Glomerular visceral epithelial cell (primary cell): ENCODE measurements around the gene CPNE5.

ENCODE experiments used
- DNase-seq: peaks from one replicate; pipeline ENCODE4 v3.0.0-alpha.2; 2016; ENCODE audit errors: extremely low spot score

Gene CPNE5

DNA sequence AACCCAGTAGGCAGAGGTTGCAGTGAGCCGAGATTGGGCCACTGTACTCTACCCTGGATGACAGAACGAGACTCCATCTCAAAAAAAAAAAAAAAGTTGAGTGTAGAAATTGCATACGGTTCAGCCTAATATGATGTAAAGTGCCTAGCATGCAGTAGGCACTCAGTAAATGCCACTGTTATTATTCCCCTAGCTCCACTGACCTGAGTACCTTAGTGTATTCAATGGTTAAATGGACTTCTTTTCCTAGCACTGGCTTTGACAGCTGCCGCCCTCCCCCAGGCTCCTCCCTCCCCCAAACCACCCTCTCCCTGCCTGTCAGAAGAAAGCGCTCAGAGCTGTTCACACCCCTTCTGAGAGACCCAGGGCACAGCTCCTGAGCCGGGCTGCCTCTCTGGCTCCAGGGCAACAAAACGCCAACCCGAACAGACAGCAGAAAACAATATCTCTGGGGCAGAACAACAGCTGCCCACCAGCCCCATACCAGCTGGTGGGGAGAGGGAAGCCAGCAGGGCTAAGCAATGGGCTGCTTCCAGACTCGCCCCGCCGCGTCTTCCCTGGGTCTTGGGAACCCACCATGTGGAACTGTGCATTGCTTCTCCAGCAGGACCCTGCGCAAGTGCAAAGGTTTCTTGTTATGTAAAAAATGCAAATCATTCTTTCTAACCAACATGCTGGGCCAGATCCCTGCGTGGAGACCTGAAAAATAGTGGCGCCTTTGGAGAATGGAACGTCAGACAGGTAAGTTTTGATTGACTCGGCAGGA lies 4.5 kb downstream of the CPNE5 start:
- DNase-seq, result no peak

DNA sequence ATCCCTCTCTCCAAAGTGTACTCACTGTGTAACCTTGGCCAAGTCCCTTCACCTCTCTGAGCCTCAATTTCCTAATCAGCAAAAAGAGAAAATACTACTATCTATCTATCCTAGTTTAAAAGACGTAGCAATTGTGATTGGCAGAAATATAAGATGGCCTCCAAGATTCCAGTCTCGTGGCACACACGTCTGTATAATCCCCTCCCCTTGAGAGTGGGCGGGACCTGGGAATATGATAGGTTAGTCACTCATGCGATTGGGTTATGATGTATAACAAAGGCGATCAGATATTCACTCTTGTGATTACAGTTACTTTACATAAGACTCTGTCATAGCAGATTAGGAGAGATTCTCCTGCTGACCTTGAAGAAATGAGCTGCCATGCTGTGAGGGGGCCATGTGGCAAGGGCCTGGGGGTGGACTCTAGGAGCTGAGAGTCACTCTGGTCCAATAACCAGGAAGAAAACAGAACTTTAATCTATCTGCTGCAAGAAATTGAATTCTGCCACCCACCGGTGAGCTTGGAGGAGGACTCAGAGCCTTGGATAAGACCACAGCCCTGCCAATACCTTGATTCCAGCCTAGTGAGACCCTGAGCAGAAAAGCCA lies 6.0 kb downstream of the CPNE5 start:
- DNase-seq, result no peak

DNA sequence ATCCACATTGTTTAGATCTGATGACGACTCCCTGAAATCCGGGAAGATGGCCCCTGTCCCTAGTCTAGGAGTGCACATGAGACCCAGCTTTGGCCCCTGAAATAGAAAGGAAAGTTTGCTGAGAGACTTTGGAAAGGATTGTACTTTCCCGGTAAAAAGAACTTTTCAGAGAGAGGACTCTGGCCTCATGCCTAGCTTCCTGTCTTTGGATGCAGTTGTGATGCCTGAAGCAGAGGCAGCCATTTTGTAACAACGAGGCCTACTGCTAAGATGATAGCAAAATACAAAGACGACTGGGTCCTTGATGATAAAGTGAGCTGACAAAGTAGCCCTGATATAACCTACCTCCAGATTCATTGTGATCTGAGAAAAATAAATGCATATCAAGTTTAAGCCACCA lies 6.9 kb downstream of the CPNE5 start:
- DNase-seq, result no peak

DNA sequence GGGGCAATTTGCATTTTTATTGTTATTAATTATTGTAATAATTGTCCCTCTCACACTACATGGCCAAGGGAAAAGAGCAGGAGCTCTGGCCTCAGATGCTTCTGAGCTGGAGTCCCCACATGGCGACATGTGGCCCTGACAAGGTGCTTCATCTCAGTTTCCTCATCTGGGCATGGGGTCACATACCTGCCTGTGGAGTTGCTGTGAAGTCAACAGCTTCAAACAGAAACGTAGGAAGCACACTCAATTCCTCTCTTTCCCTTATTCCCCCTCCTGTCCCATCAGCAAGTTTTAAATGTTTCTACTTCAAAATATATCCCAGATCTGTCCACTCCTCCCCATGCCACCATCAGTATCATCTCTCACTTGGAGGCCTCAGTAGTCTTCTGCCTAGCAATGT lies 8.7 kb downstream of the CPNE5 start:
- DNase-seq, result no peak

DNA sequence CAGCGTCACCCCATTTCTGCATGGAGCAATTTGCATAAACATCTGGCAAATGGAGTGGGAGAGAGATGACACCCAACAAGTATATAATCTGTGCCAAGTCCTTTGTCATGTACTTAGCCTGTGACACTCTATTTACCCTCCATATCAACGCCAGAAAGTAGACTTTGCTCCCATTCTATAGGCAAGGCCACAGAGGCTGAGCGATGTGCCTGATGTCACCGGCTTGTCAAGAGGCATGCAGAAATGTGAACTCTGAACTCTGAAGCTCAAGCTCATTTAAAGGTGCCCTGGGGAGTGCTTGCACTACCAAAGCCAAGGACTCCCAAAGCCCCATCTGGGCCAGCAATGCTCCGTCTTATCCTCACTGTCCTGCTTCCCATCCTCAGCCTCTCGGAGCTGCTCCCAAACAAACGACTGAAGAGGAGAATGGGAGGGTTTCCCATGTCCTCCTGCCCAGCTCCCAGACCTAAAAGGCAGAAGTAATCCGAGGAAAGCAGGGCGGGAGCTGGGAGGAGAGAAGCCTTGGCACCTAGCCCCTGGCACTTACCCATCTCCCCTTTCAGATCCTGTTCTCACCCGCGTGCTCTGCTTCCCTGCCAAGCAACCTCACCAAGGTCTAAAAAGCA lies 9.2 kb downstream of the CPNE5 start:
- no peak for DNase-seq

DNA sequence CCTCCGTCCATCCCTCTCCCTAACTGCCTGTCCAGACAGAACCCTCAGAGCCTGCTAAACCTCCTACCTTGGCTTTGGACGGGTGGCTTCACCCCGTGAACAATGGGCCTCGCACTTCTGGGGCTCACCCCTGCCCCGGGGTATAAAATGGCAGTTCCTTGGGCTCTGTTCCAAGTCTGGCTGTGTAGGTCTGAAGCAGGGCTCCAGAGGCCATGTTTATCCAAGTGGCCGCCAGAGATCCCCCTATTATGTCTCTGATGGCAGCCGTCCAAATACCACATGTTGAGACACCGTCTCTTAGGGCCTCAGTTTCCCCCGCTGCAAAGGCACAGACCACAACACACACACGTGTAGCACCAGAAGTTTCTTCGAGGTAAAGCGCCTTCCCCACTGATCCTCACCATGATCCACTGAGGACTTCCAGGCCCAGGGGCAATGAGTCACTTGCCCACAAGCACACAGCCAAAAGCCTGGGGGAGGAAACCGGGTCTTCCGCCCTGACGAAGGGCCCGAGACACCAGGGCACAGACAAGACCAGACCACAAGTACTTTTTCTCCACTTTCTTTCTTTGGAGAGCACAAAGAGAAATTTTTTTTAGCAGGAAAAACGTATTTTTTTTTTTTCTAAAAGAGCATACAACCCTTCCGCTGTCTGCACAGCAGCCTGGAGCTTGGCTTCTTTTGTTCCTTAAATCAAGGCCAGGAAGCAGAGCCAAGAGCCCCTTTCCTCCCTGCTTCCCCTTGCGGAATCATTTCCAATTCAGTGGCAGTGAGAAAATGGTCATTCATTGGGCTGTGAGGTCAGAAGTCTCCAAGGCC lies 11.8 kb downstream of the CPNE5 start:
- peak; percentile 80 for DNase-seq

DNA sequence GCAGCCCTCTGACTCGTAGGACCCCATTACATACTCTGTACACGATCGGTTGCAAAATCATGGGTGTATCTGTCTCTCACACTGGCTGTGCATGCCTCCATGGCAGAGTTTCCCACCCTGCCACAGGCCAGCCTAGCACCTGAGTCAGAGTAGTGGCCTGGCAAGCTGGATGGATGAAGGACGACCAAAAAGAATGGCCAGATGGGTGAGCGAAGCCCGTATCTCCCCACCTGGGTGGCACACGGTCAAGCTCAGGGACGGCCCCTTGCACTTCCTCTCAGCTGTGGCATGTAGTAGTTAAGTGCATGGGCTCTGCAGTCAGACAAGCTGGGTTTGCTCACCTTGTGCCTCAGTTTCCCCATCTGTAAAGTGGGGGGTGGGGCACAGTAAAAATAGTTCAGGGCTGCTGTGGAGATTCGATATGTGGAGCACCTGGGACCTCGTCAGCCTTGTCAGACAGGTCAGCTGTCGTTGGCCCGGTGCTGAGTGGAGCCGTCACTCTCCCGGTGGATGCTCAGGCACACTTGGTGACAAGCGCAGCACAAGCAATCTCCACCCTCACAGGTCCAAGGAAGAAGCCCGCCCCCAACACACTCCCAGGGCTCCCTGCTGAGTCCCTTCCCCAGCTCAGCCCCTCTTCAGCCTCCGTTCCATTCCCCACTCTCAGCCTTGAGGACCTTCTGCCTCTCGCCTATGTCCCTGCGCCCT lies 12.6 kb downstream of the CPNE5 start:
- no peak for DNase-seq

DNA sequence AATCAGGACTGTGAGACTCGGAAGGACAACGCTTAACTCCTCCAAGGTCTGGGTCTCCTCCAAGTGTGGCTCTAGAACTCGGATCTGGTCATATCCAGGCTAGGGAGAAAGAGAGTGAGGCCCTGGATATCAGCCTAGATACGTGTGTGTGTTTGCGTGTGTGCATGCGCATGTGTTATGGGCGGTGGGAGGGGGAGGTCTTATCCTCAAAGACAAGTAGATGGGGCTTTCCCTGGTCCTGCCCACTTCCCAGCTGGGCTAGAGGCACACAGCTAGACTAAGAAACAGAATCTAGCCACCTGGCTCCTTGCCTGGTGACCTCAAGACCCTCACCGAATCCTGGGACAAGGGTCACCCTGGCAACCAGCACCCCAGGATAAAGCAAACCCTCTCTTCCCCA lies 13.2 kb downstream of the CPNE5 start:
- no peak for DNase-seq

DNA sequence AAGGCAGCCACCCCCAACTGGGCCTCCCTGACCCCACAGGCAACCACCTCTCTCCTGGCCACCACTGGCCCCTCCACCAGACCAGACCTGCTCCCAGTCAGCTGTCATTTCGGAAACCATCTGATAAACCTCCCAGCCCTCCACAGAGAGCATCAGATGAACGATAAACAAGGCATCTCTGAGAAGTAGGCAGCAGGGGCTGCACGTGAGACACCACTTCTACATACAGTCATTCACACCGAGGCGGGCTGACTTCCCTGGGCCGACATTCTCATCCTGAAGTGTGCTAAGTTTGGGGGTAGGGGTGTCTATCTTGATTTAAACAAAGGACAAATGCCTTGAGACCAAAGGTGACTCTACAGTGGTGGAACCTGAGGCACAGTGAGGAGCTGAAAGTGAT lies 13.8 kb downstream of the CPNE5 start:
- DNase-seq, result no peak

DNA sequence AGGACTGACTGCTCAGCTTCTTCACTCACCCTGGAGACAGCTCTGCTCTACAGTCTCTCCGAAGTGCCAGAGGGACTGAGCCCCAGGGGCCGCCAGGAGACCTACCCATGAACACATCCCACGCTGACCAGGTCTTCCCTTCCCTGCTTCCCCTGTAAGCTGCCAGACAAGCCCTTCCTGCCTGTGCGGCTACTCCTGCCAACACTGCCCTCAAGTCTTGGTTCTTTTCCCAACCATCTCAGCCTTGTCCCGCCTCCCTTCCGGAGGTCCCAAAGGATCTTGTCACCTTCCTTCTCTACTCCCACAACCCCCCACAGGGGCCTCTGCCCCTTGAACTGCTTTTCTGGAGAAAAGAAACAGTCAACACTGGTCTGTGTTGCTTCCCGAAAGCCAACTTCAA lies 15.0 kb downstream of the CPNE5 start:
- no peak for DNase-seq

DNA sequence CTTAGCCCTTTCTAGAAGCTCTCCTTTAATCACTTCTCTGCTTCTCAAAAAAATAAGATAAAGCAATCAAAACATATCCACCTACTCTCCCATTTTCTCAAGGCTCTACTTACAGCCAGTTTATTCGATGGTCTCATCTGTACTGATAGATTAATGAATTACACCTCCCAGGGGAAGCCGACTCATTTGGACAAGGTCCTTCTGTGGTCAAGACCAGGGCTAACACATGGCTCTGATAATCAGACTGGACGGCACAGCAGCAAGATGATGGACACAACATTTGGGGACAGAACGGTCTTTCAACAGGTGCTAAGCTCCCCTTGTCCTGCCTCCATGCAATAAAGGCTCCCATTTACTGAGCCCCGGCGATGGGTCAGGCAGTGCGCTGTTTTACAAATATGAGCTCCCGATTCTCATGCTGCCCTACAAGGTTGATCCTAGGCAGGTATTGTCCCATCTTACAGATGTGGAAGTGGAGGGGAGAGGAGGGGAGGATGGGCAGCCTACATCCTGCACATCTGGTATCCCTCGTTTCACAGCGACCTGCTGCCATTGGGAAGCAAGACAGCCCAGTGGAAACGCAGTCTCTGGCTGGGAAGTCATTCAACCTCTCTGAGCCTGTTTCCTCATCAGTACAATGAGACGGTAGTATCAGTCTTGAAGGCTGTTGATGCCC lies 15.7 kb downstream of the CPNE5 start:
- DNase-seq, result no peak

DNA sequence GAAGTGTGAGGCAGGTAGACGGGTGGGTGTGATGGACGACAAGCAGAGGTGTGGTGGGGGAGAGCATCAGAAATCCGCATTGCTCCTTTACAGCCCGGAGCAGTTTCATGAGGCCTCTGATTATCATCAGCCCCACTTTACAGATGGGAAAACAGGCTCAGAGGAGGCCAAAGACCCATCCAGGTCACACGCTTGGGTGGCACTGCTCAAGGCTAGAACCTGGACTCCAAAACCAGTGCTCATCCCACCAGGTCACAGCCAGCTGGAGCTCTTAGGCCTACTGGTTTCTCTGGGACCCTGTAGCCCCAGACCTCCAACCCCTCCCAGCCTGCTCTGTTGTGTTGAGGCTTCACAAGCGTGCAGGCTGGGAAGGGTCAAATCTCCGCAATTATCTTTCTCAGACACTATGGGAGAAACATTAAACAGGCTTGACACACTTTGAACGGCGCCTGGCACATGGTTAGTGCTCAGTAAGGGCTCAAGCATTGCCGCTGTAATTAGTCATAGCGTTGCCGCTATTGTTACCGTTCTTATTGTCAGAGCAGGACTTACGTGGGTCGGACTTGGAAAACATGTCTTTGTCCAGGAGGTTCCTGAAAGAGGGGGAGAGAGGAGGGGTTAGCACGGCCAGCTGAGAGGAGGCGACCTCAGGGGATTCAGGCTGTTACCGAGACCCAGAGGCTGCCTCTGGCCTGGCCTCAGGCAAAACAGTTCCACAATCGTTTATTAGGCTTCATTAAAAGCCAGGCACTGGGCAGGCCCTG lies 16.6 kb downstream of the CPNE5 start:
- no peak for DNase-seq

DNA sequence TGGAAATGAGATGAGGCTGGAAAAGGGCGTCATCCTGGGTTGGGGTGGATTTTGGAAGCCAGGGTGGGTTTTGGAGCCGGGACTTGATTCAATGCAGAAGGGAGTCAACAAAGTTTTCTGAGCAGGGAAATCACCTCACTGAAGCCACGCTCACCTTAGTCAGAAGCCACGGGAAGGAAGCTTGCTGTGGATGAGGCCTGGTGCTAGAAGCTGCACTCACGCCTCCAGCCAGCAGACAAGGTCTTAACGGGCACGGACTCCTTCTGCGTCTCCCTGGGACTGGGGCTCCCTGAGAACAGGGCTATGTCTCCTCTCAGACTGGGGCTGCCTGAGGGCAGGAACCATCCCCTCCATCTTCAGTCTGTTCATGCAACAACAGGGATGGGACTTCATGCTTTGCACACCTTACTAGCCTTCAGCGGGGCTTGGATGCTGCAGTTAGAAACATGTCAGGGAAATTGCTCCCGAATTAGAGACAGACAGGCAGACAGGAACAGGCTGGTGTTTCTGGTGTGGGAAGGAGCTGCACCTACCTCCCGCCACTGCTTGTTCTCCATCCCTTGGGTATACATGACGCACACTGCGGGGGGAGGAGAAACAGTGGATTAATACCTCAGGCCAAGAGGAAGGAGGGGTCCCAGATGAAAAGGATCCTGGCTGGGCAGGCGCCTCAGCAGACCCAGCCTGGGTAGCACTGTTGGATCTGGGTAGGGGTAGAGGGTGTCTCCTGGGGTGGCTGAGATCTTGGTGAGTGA lies 17.5 kb downstream of the CPNE5 start:
- DNase-seq, result no peak

DNA sequence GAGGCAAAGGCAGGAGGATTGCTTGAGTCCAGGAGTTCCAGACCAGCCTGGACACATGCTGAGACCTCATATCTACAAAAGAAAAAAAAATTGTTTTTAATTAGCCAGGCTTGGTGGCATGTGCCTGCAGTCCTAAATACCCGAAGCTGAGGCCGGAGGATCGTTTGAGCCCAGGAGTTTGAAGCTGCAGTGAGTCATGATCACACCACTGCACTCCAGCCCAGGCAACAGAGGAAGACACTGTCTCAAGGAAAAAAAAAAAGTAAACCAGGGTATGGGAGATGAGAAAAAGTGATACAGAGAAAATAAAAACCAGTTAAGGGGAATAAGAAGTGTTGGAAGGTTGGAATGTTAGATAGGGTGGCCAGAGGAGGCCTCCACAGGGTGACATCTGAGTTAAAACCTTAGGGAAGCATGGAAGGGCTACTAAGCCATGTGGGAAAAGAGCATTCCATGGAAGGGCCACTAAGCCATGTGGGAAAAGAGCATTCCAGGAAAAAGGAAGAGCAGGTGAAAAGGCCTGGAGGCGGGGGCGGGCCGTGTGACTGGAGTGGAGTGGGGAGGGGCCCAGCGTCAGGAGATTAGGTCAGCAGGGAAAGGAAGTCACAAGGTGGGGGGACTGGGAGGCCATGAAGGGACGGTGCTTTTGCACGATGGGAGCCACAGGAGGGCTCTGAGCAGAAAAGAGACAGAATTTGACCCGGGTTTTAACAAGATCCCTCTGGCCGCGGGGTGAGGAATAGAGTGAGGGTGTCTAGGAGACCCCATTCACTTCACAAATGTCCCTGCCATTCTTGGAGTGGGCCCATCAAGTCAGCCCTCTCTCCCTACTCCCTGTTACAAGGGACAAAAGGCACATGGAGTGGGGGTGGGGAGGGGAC lies 18.3 kb downstream of the CPNE5 start:
- DNase-seq, result peak; percentile 55

DNA sequence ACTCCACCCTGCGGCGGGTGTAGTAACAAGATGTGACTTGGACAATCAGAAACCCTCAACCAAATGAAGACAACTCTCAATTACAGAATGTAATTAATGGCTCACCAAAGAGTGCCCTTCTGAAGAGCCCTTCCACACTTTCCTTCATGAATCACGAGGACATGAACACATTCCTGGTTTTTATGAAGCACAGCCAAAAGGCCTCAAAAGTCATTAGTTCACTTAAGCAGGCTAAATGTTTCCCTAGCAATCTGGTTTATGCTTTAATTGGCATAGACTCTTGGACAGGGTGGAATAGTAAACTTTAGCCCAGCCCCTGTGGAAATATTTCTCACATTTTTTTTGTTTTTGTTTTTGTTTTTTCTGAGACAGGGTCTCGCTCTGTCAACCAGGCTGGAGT lies 20.5 kb downstream of the CPNE5 start:
- DNase-seq, result no peak

DNA sequence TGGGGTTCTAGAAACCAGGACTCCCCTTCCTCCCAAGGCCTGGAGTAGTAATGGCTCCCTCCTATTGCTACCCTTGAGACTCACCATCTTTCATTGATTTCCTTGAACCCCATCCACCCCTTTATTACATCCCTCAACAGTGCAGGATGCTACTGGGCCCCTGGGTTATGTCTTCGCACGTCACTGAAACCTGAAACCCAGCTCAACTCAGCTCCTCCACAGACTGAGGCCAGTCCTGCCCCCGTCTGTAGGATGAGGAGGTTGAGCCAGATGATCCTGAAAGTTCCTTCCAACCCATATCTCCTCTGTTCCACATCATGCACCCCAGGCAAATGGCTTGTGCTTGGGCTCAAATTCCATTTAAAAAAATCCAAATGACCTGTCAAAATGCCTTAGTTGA lies 21.4 kb downstream of the CPNE5 start:
- no peak for DNase-seq

DNA sequence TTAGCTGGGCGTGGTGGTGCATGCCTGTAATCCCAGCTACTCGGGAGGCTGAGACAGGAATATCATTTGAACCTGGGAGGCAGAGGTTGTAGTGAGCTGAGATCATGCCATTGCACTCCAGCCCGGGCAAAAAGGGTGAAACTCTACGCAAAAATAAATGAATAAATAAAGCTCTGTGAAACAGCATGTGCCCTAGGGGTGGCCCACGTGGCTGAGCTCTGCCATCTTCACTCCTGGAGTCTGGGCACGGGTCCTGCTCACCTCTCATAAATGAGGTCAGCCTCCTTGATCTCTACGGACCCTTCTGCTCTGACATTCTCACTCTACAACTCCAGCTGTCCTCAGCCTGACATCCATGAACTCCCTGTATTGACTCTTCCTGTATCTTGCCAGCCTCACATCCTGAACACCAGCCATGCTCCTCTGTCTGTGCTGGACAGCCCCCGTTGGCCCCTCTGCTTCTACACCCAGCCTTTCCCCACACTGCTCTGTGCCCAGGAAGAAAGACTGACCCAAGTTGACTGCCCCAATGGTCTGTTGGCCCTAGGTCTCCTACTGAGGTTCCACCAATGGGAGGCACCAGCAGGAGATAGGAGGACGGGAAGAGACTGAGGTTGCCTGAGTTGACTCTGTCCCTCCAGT lies 21.9 kb downstream of the CPNE5 start:
- DNase-seq, result no peak
